ENCODE data around the gene SETD1A. TPM values are rescaled to one million over a fixed set of nuclear protein-coding genes. Genes with fewer than 3 reads are reported as not detected.

Gene SETD1A
- total and polyA plus RNA-seq, 2 of the 4 experiments (the other 2 are of a cell fraction): 0.54 to 5.8 TPM

DNA sequence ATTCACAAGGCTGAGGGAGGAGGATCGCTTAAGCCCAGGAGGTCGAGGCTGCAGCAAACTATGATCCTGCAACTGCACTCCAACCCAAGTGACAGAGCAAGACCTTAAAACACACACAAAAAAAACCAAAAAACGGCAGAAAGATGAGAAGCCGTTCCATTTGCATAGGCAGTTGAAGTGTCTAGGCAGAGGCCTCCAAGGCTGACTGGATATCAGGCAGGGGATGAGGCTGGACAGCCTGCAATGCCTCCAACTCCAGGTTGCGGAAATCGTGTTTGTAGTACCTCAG, 36.2 kb upstream of the SETD1A start:
- peak overlapping the region; percentile 3; the same call in 1 of the 2 replicates for H3K4ac ChIP-seq (ENCODE audit: low read depth, low read length)
- no peak overlapping the region; the same call in 1 of the 2 replicates for H3K4me3 ChIP-seq (ENCODE audit: insufficient read depth, low read depth, low read length)
- ChIA-PET POLR2A (ENCODE audit: unreplicated experiment) (no interaction called here), CTCF (no interaction called here)
- peak overlapping the region; percentile 99 for H2AFZ ChIP-seq (replicated peaks; ENCODE audit: low read length, poor library complexity)
- no peak overlapping the region for H3K23ac ChIP-seq (ENCODE audit: low read depth, low read length)
- TF ChIP-seq CEBPB (IDR thresholded peaks at IDR 0.05; ENCODE audit: low read depth, low read length): 0 out of 2 replicates have a peak, but pooled peaks have one; percentile 5
- TF ChIP-seq, protein P1, sequence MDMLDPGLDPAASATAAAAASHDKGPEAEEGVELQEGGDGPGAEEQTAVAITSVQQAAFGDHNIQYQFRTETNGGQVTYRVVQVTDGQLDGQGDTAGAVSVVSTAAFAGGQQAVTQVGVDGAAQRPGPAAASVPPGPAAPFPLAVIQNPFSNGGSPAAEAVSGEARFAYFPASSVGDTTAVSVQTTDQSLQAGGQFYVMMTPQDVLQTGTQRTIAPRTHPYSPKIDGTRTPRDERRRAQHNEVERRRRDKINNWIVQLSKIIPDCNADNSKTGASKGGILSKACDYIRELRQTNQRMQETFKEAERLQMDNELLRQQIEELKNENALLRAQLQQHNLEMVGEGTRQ (IDR thresholded peaks at IDR 0.05; ENCODE audit: low read depth, low read length): no peak
- no peak overlapping the region for H2BK20ac ChIP-seq (ENCODE audit: low read depth, low read length)
- no peak overlapping the region for H3K27ac ChIP-seq (ENCODE audit: insufficient read depth, low read length)
- H3K18ac ChIP-seq (ENCODE audit: low read depth, low read length): no peak overlapping the region
- no peak overlapping the region for H2BK15ac ChIP-seq (ENCODE audit: low read depth, low read length)
- H3K36me3 ChIP-seq (ENCODE audit: control insufficient read depth, insufficient read depth, low read length): no peaks in the 10 kb centered on the region; the same call in 1 of the 2 replicates
- peak overlapping the region; percentile 20; the same call in 1 of the 2 replicates for H3K4me2 ChIP-seq (ENCODE audit: low read depth, low read length)
- dilution Hi-C loops (cut with HindIII; ENCODE audit: low sequenced_read_pairs, unreplicated experiment): no loop called here
- in situ Hi-C loops (cut with MboI; ENCODE audit: low sequenced_read_pairs): no loop called here
- H4K91ac ChIP-seq (ENCODE audit: insufficient read depth, low read depth, low read length): no peak overlapping the region
- H4K20me1 ChIP-seq (ENCODE audit: insufficient read depth, low read length): peaks cover 4% of the 10 kb centered on the region
- intact Hi-C loops (cut with micrococcal nuclease): loop anchor here (1.0 to 5.0 kb wide), 5 partner anchors 77 to 224 kb away; partner anchors contain the start of genes CFAP119, PHKG2, RNF40 and SRCAP
- H2AK9ac ChIP-seq (replicated peaks; ENCODE audit: low read depth, low read length, poor library complexity): peak overlapping the region; percentile 98
- peak overlapping the region; percentile 50; the same call in 1 of the 2 replicates for H3K14ac ChIP-seq (replicated peaks; ENCODE audit: low read depth, low read length)
- H3K4me1 ChIP-seq (ENCODE audit: control insufficient read depth, insufficient read depth, low read length): peaks cover 2% of the 10 kb centered on the region; the same call in 1 of the 2 replicates
- ATAC-seq (ENCODE audit: low read depth) (no peak), DNase-seq (no peak)
- no peak overlapping the region for H2BK5ac ChIP-seq (ENCODE audit: low read depth, low read length, poor library complexity, severe bottlenecking)
- no peaks in the 10 kb centered on the region for H3K9me3 ChIP-seq (ENCODE audit: control insufficient read depth, insufficient read depth, low read length)
- WGBS, 2 experiments (ENCODE audit: extremely low coverage in 2 of 2, insufficient read length in 1 of 2): 10% methylated on average over 2 of the region's 6 CpGs; no CpG with 5 or more reads in 1 of the 2 experiments
- H3K9me1 ChIP-seq (ENCODE audit: insufficient read depth, low read length): no peaks in the 10 kb centered on the region
- H2BK120ac ChIP-seq (ENCODE audit: low read depth, low read length): no peak overlapping the region
- no peak overlapping the region for H3K9ac ChIP-seq (ENCODE audit: low read depth, low read length)
- H4K5ac ChIP-seq (ENCODE audit: low read depth, low read length): no peak overlapping the region
- H3K79me1 ChIP-seq (ENCODE audit: low read depth in 1 of 2, low read length in 2 of 2): peaks cover 4 to 30% of the 10 kb centered on the region in 2 experiments; a peak in 2 of 4 replicates
- no peak overlapping the region for H3K56ac ChIP-seq (ENCODE audit: extremely low read depth, insufficient read depth, low read length)
- no peak overlapping the region for H2AK5ac ChIP-seq (ENCODE audit: low read depth, low read length)
- no TSS peak for BruUV-seq (replicated peaks)
- H4K8ac ChIP-seq (ENCODE audit: low read depth in 2 of 2, low read length in 2 of 2): peak overlapping the region; percentile 70 to 72; a peak in 3 of 4 replicates
- H3K27me3 ChIP-seq (ENCODE audit: control insufficient read depth, insufficient read depth, low read length): no peaks in the 10 kb centered on the region

All from IMR-90 (cell line).